ENCODE results near the gene MSL3B.
A peak's percentile ranks its signal among the peaks of the same experiment; 100 is the strongest.
"Not testable (repeated sequence)": the region's sequence is repeated elsewhere in the genome, so short reads cannot be mapped to it uniquely, and the experiment has no call there.

MSL3B gene

DNA sequence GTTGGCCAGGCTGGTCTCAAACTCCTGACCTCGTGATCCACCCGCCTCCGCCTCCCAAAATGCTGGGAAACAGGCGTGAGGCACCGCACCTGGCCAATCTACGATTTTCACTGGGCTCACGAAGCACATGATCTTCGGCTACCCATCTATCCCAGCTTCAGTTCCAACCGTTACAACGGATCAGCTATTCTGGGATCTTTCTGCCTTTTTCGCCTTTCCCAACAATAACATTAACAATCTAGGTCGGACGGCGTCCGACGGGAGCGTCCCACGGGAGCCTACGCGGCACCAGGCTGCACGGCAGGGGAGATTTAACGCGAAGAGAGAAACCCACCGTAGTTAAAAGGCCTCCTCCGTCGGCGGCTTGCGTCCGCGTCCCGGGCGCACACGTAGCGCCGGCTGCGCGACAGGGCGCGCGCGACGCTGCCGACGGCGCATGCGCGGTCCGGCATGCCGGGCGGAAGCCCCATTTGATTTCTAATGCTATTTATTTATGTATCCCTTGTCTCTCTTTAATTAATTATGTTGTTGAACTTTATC is at the start of gene MSL3B:
TSS of gene MSL3B (minus strand) at position 394 of the 540 bp plus-strand sequence.
- peak; percentile 70 for DNase-seq

DNA sequence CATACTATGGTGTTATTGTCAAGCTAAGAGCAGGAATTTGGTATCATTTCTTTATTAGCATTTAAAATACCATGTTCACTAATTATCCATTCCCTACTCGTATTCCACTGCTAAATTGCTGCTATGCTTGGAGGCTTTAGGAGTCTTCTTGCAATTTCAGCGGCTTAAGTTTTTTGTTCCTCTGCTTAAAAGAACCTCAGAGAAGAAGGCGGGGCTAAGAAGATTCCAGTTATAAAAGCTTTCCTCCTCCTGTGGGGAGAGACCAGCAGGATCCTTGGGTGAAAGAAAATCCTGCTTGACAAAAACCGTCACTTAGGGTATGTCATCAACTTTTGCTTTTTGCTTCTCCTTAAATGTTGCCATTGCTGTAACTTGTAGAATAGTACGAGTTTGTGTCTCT is 48.9 kb upstream of the MSL3B start, which contains the start of gene TRPM8:
TSS of gene TRPM8 (plus strand) at position 258 of the 400 bp plus-strand sequence. CDS start 9,165 bp downstream, outside the sequence.
- no peak for DNase-seq

DNA sequence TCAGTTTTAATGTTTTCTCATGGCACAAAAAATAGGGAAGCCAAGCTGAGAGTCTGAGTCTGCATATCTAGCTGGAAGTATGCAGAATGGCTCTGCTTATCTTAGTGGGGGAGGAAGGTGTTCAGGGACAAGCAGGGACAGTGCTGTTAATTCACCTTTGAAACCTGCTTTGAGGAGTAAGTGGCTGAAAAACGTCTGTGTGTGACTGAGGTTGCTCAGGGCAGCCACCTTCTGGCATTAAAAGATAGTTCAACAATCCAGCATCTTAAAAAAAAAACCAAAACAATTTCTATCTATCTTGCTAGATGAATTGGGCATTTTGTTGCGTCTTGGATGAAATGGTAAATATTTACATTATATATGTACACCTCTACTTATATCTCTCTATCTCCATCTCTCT is 46.9 kb upstream of the MSL3B start:
- DNase-seq, result no peak

DNA sequence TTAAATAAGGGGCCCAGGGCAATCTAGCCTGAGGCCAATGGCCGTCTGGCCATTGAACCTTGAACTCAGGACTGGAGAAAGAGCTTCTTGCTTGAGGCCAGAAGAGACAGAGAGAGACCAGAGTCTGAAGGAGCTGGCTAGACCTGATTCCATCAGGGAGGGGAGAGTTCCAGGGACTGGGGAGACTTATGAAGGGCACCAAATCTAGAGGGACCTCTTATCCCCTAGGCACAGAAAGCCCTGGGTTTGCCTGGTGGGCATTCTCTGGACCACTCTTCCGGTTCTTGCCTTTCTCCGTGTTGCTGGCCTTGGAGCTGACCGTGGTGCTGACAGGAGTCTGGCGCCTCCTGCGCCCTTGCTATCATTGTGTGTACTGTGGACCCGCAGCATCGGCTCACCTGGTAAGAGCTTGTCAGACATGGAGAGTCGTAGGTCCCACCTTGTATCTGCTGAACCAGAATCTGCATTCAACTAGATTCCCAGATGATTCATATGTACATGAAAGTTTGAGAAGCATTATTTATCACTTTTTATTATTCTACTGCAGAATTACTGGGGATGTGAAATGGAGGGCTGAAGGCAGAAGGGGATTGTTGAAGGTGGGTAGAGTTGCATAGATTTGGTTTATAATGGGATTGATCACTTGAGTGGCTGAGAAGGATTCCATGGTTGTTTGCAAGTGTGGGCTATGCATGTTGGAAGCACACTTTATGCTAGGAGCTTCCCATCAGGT is 44.7 kb upstream of the MSL3B start:
- DNase-seq, result peak; percentile 6

DNA sequence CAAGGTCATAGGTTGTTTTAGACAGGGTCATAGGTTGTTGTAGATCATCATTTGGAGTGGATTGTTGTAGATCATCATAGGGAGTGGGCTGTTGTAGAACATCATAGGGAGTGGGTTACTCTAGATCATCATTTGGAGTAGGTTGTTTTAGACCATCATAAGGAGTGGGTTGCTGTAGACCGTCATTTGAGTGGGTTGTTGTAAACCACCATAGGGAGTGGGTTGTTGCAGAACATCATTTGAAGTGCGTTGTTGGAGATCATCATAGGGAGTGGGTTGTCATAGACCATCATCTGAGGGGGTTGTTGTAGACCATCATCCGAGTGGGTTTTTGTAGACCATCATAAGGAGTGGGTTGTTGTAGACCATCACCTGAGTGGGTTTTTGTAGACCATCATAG is 39.4 kb upstream of the MSL3B start:
- no peak for DNase-seq

DNA sequence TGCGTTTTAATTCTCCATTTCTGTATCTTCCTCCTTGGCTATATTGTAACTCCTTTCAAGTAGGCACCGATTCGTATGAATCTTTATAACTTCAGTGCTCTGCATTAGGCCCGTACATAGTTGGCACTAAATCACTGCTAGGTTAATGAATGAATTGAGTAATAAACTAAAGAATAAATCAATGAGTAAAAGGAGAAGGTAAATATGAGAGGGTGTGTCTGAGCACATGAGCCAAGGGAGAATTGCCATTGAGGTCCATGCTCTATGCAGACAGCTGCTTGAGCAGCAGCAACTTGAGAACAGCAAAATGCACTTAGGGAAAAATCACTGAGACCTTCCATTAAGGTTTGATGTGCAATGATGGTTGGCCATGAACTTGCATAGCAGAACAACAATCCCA is 37.8 kb upstream of the MSL3B start:
- DNase-seq, result no peak

DNA sequence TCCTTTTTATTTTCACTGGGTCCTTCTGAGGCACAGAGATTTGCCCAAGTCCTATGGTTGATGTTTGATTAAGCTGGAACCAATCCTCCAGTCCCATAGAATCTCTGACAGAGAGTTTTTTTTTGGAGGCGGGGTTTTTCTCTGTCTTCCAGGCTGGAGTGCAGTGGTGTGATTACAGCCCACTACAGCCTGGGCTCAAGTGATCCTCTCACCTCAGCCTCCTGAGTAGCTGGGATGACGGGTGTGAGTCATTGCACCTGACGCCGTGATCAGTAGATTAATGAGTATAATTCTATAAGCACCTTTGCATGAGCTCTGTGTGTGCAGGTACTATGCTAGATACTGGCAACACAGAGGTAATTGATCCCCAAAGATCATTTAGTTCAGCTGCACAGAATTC is 33.7 kb upstream of the MSL3B start:
- DNase-seq, result no peak

DNA sequence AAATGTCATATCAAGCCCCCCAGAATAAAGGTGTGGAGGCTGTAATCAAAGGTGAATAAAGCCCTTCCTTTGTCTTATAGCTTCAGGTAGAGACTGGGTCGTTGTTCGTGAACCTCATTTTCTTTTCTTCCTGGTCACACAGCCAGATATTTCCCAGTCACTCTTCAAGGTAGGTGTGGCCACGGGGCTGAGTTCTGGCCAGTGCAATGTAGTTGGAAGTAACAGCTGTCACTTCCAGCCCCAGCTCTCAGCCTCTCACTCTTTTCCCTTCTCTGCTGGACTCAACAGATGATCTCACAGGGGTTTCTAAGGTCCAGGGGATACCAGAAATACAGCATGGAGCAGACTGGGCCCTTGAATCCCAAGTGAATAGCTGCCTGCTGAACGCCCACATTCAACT is 33.2 kb upstream of the MSL3B start:
- DNase-seq, result no peak

DNA sequence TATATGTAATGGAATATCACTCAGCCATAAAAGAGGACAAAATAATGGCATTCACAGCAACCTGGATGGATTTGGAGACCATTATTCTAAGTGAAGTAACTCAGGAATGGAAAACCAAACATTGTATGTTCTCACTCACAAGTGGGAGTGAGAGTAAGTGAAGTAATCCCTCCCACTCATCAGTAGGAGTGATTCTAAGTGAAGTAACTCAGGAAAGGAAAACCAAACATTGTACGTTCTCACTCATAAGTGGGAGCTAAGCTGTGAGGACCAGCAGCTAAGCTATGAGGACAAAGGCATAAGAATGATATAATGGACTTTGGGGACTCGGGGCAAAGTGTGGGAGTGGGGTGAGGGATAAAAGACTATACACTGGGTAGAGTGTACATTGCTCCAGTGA is 28.1 kb upstream of the MSL3B start:
- DNase-seq, result not testable (repeated sequence)

DNA sequence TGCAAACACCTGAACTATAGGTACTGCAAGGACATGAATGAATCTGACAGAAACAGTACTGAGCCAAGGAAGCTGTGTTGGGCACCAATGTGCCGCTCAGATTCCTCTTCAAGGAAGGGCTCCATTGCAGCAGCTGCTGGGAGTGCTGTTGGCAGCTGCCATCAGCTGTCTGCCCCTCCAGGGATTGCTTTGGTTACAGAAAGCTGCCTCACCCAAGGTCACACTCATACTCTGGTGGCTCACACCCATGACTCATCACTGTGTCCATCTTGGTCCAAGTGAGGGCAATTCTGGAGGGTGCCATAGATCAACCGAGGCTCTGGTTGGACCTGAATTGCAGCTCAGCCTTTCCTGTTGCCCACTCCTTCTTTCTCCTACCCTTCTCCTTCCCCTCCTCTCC is 24.6 kb upstream of the MSL3B start:
- DNase-seq, result no peak

DNA sequence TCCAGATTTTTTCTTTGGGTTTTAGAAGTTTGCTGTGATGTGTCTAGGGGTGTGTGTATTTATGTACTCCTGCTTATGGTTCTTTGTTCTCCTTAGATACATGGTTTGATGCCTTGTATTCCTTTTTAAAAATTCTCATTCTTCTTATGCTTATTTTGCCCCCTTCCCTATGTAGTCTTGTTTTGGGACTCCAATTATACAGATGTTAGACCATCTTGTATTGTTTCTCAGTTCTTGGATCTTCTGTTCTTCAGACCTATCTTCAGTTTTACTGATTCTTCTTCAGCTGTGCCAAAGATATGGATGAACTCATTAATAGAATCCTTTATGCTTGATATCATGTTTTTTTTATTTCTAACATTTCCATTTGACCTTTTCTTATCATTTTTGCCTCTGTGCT is 14.2 kb upstream of the MSL3B start:
- no peak for DNase-seq

DNA sequence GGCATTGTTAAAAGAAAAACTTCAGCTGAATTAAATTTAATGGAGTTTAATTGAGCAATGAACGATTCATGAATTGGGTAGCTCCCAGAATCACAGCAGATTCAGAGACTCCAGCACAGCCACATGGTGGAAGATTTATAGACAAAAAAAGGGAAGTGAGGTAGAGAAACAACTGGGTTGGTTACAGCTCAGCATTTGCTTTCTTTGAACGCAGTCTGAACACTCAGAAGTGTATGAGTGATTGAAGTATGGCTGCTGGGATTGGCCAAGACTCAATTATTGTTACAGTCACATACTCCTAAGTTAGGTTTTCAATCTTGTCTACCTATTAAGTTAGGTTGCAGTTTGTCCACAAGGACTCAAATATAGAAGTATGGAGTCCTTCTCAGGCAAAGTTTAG is 3.9 kb upstream of the MSL3B start:
- DNase-seq, result not testable (repeated sequence)

DNA sequence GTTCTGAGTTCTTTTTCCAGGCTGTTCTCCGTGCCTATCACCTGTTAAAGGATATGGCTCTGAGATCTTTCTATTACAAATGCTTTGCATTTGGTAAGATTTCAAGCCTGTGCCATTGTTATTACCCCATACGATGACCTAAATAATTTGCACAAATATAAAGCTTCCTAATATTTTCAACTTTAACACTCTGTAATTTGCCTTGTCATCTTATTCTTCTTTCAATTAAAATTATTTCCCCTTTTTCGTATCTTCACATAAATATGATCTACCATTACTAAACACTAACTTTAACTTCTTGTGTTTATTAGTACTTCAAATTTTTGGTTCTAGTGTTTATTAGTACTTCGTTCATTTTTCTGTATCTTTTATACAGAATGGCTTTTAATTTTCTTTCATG is 3.2 kb upstream of the MSL3B start:
- no peak for DNase-seq

DNA sequence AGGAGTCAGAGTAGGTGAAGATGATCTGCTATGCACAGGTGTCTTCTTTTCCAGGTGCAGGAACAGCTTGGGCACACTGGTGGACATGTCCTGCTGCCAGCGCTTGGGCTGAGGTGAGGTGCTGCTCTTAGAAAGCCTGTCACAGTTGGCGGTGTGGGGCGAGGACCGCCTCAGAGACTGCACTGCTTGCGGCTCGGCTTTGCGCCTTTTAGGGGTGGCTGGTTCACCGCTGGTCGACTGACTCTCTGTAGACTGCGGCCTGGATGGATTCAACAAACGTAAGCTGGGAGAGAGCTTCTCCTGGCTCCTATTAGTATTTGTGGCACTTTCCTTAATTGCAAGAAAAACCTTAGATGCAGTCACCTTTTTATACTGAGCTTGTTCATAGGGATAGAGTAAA is 1.7 kb downstream of the MSL3B start:
- no peak for DNase-seq

DNA sequence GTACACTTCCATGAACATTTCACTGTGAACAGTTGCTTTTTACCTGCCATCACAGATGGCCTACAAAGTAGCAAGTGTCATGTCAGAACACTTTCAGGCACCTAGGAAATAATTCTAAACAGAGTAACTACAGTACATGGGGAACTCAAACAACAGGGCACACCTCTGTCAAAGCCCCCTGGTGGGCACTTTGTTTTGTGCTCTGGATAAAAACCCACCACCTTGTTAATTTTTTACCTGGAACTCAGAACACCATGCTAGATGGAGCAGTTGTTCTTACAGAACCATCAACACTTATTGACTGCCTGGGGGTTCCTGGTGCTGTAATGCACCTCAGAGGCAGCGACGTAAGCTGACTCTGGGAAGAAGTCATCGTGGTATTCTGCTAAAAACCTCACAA is 2.3 kb downstream of the MSL3B start:
- DNase-seq, result no peak

DNA sequence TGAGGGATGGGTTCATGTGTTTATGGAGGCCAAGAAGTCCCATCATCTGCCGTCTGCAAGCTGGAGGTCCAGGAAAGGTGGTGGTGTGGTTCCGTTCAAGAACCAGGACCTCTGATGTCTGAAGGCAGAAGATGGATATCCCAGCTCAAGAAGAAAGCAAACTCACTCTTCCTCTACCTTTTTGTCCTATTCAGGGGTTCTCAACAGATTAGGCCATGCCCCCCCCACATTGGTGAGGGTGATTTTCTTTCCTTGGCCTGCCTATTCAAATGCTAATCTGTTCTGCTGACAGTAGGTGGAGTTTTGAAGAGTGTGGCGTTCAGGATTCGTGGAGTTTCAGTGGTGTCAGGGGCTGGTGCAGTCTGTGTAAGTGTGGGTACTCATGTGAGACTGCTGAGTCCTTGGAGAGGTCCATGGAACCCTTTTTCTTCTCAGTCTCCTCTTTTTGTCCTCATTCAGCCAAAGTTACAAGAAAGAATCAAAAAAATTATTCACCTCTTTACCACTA is 5.9 kb downstream of the MSL3B start:
- no peak for DNase-seq

DNA sequence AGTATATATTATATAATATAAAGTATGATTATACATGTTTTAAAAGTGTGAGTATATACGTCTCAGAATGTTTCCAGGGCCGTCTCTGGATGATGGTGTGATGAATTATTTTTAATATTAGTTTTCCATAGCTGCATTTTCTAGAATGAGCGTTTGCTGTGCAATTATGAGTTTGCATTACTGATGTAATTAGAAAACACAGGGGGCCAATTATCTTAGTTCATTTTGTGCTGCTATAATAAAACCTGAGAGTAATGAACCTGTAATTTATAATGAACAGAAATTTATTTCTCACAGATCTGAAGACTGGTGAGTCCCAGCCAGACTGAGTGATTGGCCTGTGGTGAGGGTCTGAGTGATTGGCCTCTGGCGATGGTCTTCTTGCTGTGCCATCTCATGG is 9.9 kb downstream of the MSL3B start:
- no peak for DNase-seq

DNA sequence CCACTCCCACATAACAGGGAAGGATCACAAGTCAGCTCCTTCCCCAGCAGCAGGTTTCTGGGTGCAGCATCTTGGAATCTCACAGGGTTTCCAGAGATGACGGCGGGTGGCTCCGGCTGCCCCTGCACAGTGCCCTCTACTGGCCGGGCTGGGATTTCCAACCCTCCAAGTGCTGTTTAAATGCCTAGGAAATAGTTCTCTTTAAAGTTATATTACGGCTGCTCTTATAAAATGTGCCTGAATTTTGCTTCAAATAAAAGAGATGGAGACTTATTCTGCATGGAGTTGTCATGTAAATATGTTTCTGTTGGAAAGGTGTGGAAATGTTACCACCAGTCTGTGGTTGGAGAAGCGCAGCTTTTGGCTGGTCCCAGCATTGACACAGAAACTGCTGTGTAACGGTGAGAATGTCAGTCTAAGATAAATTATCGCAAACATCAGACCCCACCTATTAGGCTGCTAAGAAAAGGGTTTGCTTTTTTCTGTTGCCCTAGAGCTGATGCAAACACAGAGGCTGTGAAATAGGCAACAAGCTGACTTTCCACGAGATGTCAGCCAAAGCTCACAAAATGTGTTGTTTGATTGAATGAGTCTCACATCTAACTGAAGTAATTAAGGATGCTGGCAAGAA is 10.6 kb downstream of the MSL3B start:
- DNase-seq, result peak; percentile 60

DNA sequence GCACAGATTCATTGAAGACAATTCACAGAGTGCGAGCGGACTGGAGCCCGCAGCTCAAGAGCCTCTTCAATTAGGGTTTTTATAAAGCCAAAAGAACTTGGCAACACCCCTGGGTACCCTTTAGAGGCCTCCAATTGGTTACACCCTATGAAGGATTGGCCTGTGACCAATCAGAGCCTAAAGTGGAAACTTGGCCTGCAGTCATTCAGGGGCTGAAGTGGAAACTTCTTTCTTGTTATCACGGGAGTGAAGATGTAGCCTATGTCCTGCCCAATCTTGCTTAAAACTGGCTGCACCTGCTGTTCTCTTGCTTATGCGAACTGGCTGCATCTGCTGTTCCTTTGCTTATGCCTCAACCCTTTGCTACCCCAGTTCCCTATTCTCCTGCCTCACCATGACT is 12.0 kb downstream of the MSL3B start:
- DNase-seq, result no peak

DNA sequence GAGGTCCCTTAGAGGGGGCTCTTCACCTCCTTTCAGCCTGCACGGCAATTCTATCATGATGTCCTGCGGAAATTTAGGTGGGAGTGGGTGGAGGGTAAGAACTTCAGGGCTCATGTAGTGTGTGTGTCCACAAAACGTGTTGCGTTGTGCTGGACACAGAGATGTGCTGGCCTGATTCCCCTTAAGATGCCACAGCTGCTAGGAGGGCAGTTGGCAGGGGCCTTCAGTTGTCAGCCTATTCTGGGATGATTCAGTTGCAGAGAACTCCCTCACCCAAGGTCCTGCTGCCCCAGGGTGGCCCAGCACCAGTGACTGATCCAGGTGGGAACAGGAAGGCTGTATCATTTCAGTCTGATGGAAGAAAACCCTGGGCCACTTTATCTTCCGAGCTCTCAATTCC is 12.8 kb downstream of the MSL3B start:
- DNase-seq, result no peak

DNA sequence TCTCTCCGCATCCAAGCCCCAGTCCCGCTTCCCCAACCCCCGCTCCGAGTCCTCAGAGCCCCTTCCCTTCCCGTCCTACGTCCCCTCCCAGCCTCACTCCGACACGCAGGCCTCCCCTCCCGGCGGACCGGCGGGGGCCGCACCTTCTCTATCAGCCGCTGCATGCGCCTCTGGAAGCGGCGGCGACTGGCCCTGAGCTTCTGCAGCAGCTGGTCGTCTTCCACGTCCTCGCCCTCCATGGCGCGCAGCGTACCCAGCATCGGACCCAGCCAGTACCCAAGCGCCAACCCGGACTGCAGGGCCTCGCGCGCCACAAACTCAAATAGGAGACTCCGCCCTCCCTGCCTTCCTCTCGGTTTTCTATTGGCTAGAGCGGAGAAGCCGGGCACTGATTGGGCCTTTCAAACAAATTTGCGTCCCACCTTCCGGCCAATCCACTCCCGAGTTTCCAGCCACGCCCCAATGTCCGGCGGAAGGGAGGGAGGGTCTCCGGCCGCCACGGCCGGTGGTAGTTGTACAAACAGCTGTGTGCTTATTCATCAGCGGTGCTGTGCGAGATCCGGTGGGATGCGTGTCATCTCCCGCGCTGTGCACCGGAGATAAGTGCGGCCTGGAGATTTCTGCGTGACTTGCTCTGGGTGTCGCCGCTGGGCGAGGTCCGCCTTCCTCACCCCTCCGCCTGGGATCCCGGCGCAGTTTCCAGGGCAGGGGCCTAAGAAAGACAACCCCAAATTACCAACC is 13.8 kb downstream of the MSL3B start, which contains the start of gene HJURP:
TSS of gene HJURP (minus strand) at position 295 of the 741 bp plus-strand sequence. CDS start at position 260, 35 bp downstream.
- peak; percentile 92 for DNase-seq

DNA sequence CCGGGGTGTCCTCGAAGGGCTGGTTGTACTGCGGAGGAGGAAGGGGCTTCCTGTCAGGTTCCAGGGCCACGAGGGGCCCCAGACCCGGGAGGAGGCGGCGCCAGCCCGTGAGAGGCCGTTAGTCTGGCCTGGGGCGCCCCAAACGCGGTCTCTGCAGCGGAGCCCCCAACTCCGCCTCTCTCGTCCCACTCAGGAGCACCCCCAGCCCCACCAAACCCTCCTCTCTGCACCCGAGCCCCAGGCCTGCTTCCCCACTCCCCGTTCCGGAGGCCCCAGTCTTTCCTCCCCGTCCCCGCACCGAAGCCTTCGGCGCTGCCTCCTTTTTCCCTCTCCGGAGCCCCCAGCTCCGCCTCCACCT is 14.3 kb downstream of the MSL3B start:
- DNase-seq, result no peak

DNA sequence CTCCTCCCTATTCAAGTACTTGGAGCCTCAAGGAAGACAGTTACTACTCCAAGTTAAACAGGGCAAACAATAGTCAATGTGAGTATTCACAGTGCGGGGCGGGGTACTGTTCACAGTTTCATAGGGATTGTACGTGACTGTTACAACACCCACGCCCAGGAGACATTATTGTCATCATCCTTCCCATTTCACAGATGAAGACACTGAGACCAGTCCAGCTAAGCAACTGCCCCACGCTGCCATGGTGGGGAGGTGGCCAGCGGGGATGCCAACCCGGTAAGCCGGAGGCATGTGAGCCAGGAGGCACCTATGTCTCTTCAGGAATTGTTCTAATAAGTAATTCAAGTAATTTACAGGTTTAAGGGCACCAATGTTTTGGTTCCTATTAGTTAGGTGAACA is 14.8 kb downstream of the MSL3B start:
- DNase-seq, result no peak

Measured in CD4-positive, alpha-beta T cell treated with Interleukin-6 for 4 hours (primary cell).